Measurements from ENCODE around the gene CLEC14A.

DNA sequence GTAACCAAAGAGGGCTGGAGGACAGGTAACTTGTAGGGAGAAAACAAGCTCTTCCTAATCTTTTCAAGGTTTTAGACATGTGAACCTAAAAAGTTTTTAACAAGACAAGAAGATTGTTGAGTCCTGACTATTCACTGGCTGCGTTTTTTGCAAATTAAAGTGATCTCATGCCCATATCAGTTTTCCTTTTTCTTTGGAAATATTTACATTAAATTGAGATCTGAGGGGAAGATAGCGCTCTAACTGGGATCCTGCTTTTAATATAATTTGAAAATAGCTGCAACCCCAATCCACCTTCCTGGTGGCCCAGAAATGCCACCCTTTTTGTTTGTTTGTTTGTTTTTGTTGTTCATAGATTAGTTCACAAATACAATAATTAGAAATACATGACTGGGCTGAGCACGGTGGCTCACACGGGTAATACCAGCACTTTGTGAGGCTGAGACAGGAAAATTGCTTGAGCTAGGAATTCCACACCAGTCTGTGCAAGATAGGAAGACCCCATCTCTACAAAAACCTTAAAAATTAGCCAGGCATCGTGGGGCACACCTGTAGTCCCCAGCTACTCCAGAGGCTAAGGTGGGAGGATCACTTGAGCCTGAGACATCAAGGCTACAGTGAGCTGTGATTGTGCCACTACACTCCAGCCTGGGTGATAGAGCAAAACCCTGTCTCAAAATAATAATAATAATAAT is 50.6 kb downstream of the CLEC14A start:
- TF ChIP-seq POLR2A (IDR thresholded peaks at IDR 0.05; ENCODE audit: low read depth, low read length) (no peak), POLR2AphosphoS5 (IDR thresholded peaks at IDR 0.05; ENCODE audit: low read depth, low read length) (no peak), TAF1 (IDR thresholded peaks at IDR 0.05; ENCODE audit: borderline replicate concordance, low read depth, low read length) (no peak)

All from GM12892 (cell line).